ENCODE data around the gene SCRG1.

SCRG1 gene

GRCh38 chr4:173357939-173358338 lies 41.0 kb downstream of the SCRG1 start:
- no peak for DNase-seq

GRCh38 chr4:173347467-173347866 lies 51.4 kb downstream of the SCRG1 start:
- DNase-seq, result no peak

- no peak for DNase-seq
These were observed 52.8 kb downstream of the SCRG1 start for GRCh38 chr4:173346074-173346473.

GRCh38 chr4:173345648-173346047 lies 53.3 kb downstream of the SCRG1 start:
- DNase-seq, result no peak

GRCh38 chr4:173343832-173344397 lies 55.0 kb downstream of the SCRG1 start:
- no peak for DNase-seq

- DNase-seq, result no peak
These were observed 61.5 kb downstream of the SCRG1 start for GRCh38 chr4:173337463-173337862.

GRCh38 chr4:173334891-173335752 lies 63.8 kb downstream of the SCRG1 start:
- peak in 3 of 6 experiments; percentile 9 to 36 (median 12) for DNase-seq
